ENCODE results near the gene GALNT9.
"Not testable (repeated sequence)": the region's sequence is repeated elsewhere in the genome, so short reads cannot be mapped to it uniquely, and the experiment has no call there.

GALNT9 gene

GRCh38 chr12:132300789-132301722, 28.3 kb downstream of the GALNT9 start:
- no peak for DNase-seq (ENCODE audit: low read depth)
- H3K4me3 ChIP-seq (ENCODE audit: control insufficient read depth, low read depth, low read length): no peak overlapping the region
- TF ChIP-seq CTCF (conservative IDR thresholded peaks at IDR 0.05; ENCODE audit: control insufficient read depth, insufficient read depth, low read depth, low read length): no peak

- no peak for TF ChIP-seq CTCF (conservative IDR thresholded peaks at IDR 0.05; ENCODE audit: control insufficient read depth, insufficient read depth, low read depth, low read length)
- no peak for DNase-seq (ENCODE audit: low read depth)
- no peak overlapping the region for H3K4me3 ChIP-seq (ENCODE audit: control insufficient read depth, low read depth, low read length)
These were observed 33.3 kb downstream of the GALNT9 start for GRCh38 chr12:132296063-132296462.

GRCh38 chr12:132295561-132295960, 33.8 kb downstream of the GALNT9 start:
- not testable (repeated sequence) for DNase-seq (ENCODE audit: low read depth); H3K4me3 ChIP-seq (ENCODE audit: control insufficient read depth, low read depth, low read length)

GRCh38 chr12:132295101-132295526, 34.3 kb downstream of the GALNT9 start:
- DNase-seq (ENCODE audit: low read depth): no peak
- no peak for TF ChIP-seq CTCF (conservative IDR thresholded peaks at IDR 0.05; ENCODE audit: control insufficient read depth, insufficient read depth, low read depth, low read length)
- no peak overlapping the region for H3K4me3 ChIP-seq (ENCODE audit: control insufficient read depth, low read depth, low read length)

- DNase-seq (ENCODE audit: low read depth): no peak
- TF ChIP-seq CTCF (conservative IDR thresholded peaks at IDR 0.05; ENCODE audit: control insufficient read depth, insufficient read depth, low read depth, low read length): no peak
- H3K4me3 ChIP-seq (ENCODE audit: control insufficient read depth, low read depth, low read length): no peak overlapping the region
These were observed 35.0 kb downstream of the GALNT9 start for GRCh38 chr12:132294121-132295034.

GRCh38 chr12:132292328-132293319, 36.8 kb downstream of the GALNT9 start:
- H3K4me3 ChIP-seq (ENCODE audit: control insufficient read depth, low read depth, low read length): no peak overlapping the region
- DNase-seq (ENCODE audit: low read depth): no peak
- no peak for TF ChIP-seq CTCF (conservative IDR thresholded peaks at IDR 0.05; ENCODE audit: control insufficient read depth, insufficient read depth, low read depth, low read length)

All from fibroblast of mammary gland (primary cell).